Lower leg skin (tissue), 4 donors: ENCODE data around the gene KIRREL3. TPM values are rescaled to one million over a fixed set of nuclear protein-coding genes. Genes with fewer than 3 reads are reported as not detected.

ENCODE experiments used
- DNase-seq, 2 donors: peaks; one replicate each; pipeline ENCODE4 v3.0.0-alpha.2; 2019; ENCODE audit warnings: low spot score in 2 of 2
- H3K4me3 ChIP-seq: fragments of 200-600 bp; sonication (generic); 2 replicates; pipeline ENCODE4 v1.5.1; 2017; ENCODE audit warnings: mild to moderate bottlenecking, low read depth; ENCODE audit not compliant: poor library complexity, severe bottlenecking
- CTCF ChIP-seq, 3 donors: fragments of 450-650 bp; IDR thresholded peaks; one replicate each; pipeline ENCODE4 v1.5.1; 2016; ENCODE audit warnings: antibody characterized with exemption in 3 of 3, mild to moderate bottlenecking in 3 of 3, moderate library complexity in 2 of 3
- POLR2A ChIP-seq, 2 donors: fragments of 450-650 bp; IDR thresholded peaks; one replicate each; pipeline ENCODE4 v1.6.1; 2016 to 2017; ENCODE audit warnings: antibody characterized with exemption in 2 of 2, mild to moderate bottlenecking in 1 of 2, moderate library complexity in 1 of 2
- WGBS, 2 donors: methylation state at CpG; one replicate each; pipeline ENCODE4 v1.1.5; 2018; 5-methylcytosine and 5-hydroxymethylcytosine counted together
- intact Hi-C: fragments of 100-400 bp; cut with DNase I; formaldehyde crosslinking; loops from one replicate; pipeline ENCODE4 v1.15.0; 2023; ENCODE audit warnings: low total_unique reads
- total RNA-seq, 4 donors: library from RNA; depleted of rRNA; stranded (reverse); fragments of >200 nt; gene quantifications; one replicate each; pipeline ENCODE4 v1.1.0, GENCODE V29; 2016

Gene KIRREL3
- total RNA-seq, 4 donors from 2014 or later: 0.13 TPM; not detected in 3

- DNase-seq: no peak
- 57 to 63% methylated on average over 4 of the region's 4 CpGs for WGBS, 2 donors
- H3K4me3 ChIP-seq: no peak overlapping the region
- intact Hi-C loops: no loop called here
- TF ChIP-seq POLR2A (IDR thresholded peaks at IDR 0.05) (no peak), CTCF (IDR thresholded peaks at IDR 0.05) (no peak)
Measured at GRCh38 chr11:126686938-126687337, 313.6 kb downstream of the KIRREL3 start.

GRCh38 chr11:126683766-126684728, 316.5 kb downstream of the KIRREL3 start:
- intact Hi-C loops: no loop called here
- DNase-seq: no peak

GRCh38 chr11:126682590-126682989, 318.0 kb downstream of the KIRREL3 start:
- no peak for TF ChIP-seq CTCF (IDR thresholded peaks at IDR 0.05)
- TF ChIP-seq POLR2A (IDR thresholded peaks at IDR 0.05): no peak
- WGBS, 2 donors: 84 to 95% methylated on average over 8 of the region's 8 CpGs
- intact Hi-C loops: no loop called here
- H3K4me3 ChIP-seq: no peak overlapping the region
- DNase-seq: no peak

More at GRCh38 chr11:126683766-126684728, 316.5 kb downstream of the KIRREL3 start:
- TF ChIP-seq CTCF (IDR thresholded peaks at IDR 0.05): no peak
- TF ChIP-seq POLR2A (IDR thresholded peaks at IDR 0.05): no peak
- 81% methylated on average over 19 of the region's 19 CpGs for WGBS, 2 donors
- no peak overlapping the region for H3K4me3 ChIP-seq

- no peak overlapping the region for H3K4me3 ChIP-seq
- no peak for DNase-seq
- no peak for TF ChIP-seq POLR2A (IDR thresholded peaks at IDR 0.05)
- TF ChIP-seq CTCF (IDR thresholded peaks at IDR 0.05): no peak
- intact Hi-C loops: no loop called here
- WGBS, 2 donors: 30 to 33% methylated on average over 3 of the region's 3 CpGs
Measured at GRCh38 chr11:126680700-126681099, 319.9 kb downstream of the KIRREL3 start.

- DNase-seq: no peak
- TF ChIP-seq POLR2A (IDR thresholded peaks at IDR 0.05): no peak
- TF ChIP-seq CTCF (IDR thresholded peaks at IDR 0.05): no peak
- H3K4me3 ChIP-seq: no peak overlapping the region
- intact Hi-C loops: no loop called here
- WGBS, 2 donors: 64 to 66% methylated on average over 4 of the region's 4 CpGs
Measured at GRCh38 chr11:126680131-126680530, 320.4 kb downstream of the KIRREL3 start.
